HG03575 (cell line): ENCODE measurements around the gene NTN4.
"Not testable (repeated sequence)": the region's sequence is repeated elsewhere in the genome, so short reads cannot be mapped to it uniquely, and the experiment has no call there.

Experiments used
- ATAC-seq: cut with Tn5 transposase; IDR thresholded peaks from one replicate; pipeline ENCODE4 v1.9.1; 2021; ENCODE audit not compliant: unreplicated experiment, insufficient number of reproducible peaks, low FRiP score; ENCODE audit errors: extremely low read depth

Gene NTN4

GRCh38 chr12:95637471-95638155 lies 153.0 kb downstream of the NTN4 start:
- no peak for ATAC-seq

DNA sequence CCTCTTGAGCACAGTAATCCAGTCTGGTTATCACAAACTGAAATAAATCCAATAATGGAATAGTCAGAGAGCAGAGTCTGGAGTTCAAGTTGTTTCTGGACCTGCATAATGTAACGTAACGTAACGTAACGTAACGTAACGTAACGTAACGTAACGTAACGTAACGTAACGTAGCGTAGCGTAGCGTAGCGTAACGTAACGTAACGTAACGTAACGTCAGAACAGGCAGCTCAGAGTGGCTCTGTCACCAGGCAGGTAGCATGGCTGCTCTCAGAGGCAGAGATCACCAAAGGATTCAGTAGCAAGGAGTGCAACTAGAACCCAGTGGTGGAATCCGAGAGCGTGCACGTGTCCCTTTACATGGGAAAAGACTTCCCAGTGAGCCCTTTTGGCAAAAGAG lies 153.6 kb downstream of the NTN4 start:
- no peak for ATAC-seq

DNA sequence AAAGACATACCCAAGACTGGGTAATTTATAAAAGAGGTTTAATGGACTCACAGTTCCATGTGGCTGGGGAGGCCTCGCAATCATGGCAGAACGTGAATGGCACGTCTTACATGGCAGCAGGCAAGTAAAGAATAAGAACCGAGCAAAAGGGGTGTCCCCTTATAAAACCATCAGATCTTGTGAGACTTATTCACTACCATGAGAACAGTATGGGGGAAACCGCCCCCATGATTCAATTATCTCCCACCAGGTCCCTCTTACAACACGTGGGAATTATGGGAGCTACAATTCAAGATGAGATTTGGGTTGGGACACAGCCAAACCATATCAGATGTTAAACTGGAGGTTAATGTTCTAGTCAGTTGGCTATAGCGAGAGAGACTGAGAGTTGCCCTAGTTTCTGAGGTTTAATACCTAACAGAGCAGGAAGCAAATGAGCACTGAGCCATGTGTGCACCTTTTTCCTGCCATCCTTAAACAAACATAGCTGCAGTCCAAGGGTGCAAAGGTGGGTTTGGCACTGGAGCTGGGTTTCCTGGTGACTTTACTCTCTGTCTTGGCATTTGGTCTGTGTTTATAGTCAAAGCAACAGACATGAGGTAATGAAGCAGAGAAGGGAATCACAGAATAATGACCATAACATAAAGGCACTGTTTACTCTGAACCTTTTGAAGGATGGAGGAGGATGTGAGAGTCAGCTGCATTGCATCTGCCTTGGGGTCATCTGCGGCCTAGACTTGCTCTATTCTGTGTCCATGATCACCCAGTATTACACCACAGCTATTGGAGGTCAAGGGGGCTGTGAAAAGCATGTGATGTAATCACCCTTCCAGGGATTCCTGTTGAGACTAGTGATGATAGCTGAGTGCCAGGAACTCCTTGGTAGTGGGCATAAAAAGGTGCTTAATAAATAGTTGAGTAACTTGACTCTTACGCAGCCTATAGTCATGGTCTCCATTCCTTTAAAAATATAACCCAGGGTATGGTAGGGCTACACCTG lies 155.6 kb downstream of the NTN4 start:
- no peak for ATAC-seq

GRCh38 chr12:95633732-95634465 lies 156.7 kb downstream of the NTN4 start:
- ATAC-seq: no peak

DNA sequence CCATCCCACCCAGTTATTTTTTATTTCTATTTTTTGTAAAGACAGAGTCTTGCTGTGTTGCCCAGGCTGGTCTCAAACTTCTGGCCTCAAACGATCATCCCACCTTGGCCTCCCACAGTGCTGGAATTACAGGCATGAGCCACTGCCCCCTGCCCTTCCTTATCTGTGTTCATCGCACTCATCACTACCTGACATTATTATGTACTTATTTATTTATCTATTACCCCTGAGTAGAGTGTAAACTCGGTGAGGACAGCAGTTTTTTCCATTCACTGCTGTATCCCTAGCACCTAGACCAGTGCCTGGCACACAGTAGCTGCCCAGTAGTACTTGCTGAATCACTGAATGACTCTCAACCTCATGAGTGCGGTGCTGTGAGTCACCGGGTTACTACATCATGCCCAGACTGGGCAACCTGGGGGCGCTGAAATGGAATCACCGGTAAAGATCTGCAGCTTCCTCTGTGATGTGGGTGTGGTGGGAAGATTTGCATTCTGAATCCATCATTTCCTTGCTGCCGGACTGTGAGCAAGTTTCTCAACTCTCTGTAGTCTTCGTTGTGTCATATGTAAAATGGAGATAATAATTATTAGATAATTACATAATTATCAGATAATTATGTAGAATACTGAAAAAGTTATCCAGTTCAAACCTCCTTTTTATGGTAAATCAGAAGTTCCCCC lies 157.4 kb downstream of the NTN4 start:
- ATAC-seq: no peak

GRCh38 chr12:95630496-95630895 lies 160.1 kb downstream of the NTN4 start:
- no peak for ATAC-seq

GRCh38 chr12:95629392-95629791 lies 161.2 kb downstream of the NTN4 start:
- no peak for ATAC-seq

DNA sequence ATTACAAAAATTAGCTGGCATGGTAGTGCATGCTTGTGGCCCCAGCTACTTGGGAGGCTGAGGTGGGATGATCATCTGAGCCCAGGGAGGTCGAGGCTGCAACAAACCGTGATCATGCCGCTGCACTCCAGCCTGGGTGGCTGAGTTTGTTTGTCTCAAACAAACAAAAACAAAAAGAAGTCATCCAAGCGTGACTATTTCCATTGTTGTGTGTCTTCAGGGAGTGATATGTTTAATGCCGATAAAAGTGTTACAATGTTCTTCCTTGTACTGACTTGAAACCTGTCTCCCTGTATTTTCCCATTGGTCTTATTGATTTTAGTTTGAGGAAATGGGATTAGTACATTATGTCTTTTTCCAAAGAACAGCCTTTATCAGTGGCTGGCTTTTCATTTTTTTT lies 163.7 kb downstream of the NTN4 start:
- no peak for ATAC-seq

- no peak for ATAC-seq
Observed at GRCh38 chr12:95625012-95625411, 165.6 kb downstream of the NTN4 start.

DNA sequence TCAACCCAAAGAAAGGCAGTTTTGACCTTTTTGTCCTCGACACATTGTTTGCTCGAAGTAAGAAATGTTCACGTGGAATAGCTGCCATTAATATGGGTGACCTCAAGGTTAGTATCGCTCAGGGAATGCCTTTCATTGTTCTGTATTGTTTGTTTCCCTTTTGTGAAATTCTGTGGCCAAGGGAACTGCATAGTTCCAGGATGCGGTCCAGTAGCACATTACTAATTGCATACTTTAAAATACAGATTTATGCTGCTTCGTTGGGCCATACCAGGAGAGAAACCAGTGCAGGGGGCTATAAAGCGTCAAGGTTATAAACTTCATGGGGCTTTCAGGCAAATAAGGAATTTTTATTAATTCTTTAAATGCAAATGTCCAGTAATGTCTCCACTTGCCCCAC lies 166.0 kb downstream of the NTN4 start:
- ATAC-seq: no peak

DNA sequence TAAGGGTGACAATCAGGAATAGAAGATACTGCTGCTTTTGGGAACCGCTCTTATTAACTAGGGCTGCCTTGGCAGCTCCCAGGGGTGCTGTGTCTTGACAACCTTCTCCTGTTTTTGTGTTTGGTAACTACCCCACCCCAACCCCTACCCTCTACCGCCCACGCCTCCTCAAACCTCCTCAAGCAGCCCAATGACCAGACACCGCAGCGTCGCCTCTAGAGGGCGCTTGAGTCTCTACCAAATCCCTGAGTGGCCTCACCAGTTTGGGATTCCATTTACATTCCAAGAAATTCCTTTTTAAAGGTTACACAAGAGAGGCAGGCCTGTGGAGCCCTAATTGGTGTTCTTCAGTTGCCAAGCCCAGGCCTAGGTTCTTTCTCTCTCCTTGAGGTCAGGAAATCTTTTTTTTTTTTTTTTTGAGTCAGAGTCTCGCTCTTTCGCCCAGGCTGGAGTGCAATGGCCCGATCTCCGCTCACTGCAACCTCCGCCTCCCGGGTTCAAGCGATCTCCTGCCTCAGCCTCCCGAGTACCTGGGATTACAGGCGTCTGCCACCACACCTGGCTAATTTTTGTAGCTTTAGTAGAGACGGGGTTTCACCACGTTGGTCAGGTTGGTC lies 166.9 kb downstream of the NTN4 start:
- no peak for ATAC-seq

DNA sequence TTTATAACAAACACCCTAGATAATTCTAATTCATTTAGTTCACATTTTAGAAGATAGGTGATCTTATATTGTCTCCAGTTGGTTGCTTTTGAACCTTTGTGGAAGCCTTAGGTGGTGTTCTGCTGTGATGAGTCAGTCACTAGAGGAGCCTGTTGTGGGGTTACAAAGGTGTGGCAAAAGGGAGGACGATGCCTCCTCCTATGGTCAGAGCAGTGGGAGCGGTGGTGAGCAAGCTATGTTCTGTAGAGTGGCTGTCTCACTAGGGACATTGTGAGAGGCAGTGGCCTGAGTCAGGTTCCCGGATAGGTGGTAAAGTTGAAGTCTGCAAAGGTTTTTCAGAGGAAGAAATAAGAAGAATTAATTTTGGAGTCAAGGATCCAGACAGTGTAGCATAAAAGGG lies 167.7 kb downstream of the NTN4 start:
- no peak for ATAC-seq

DNA sequence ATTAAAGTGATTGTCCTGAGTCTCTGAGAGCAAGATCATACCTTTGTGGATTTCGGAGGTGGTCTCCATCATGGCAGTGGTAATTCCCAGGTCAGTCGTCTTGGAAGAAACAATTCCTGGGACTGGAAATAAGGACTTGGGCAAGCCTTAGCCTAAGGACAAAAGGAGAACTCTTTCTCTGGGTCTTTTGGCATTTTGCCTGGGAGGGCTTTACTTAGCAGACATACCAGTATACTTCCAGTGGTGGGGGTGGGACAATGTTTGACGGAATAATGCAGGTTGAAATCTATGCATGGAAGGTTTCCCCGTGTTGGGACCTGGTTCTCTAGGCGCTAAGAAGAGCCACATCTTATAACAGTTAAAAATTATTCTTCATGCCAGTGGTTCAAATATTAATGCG lies 168.8 kb downstream of the NTN4 start:
- no peak for ATAC-seq

DNA sequence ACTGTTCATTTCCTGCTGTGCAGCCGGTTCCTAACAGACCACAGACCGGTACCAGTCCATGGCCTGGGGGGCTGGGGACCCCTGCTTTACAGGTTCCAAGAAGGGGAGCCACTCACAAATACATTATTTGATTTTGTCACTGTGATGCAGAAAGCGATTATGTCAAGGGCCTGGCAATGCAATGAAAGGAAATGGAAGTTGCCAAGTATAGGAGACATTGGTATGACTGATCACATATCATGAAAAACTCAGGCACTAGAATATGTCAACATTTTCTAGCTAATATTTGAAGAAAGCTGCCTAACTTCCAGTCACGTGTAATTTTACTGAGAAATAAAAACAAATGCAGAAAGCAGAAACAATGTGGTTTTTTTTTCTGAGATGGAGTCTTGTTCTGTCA lies 170.4 kb downstream of the NTN4 start:
- no peak for ATAC-seq

DNA sequence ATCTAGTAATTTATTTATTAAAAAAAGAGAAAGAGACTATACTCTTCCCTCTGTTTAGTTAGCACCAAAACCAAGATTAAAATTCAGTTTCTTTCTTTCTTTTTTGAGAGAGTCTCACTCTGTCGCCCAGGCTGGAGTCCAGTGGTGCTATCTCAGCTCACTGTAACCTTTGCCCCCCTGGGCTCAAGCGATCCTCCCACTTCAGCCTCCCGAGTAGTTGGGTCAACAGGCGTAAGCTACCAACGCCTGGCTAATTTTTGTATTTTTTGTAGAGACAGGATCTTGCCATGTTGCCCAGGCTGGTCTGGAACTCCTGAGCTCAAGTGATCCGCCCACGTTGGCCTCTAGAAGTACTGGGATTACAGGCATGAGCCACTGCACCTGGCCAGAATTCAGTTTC lies 174.1 kb downstream of the NTN4 start:
- not testable (repeated sequence) for ATAC-seq

GRCh38 chr12:95615749-95616148 lies 174.8 kb downstream of the NTN4 start:
- no peak for ATAC-seq

- no peak for ATAC-seq
Observed at GRCh38 chr12:95614390-95614982, 176.1 kb downstream of the NTN4 start.

- no peak for ATAC-seq
Observed at GRCh38 chr12:95613021-95613420, 177.5 kb downstream of the NTN4 start.
